Suprapubic skin (tissue), 3 donors: Measurements from ENCODE around the gene LAMA5.

Experiments used
- CTCF ChIP-seq, 2 donors: fragments of 200-600 bp in 1 of 2; fragments of 450-650 bp in 1 of 2; sonication (generic) in 1 of 2; IDR thresholded peaks; one replicate each; pipeline ENCODE4 v1.5.1; 2016 to 2019; ENCODE audit warnings: antibody characterized with exemption in 2 of 2, mild to moderate bottlenecking in 1 of 2, moderate library complexity in 1 of 2
- POLR2A ChIP-seq, 2 donors: fragments of 450-650 bp; IDR thresholded peaks; one replicate each; pipeline ENCODE4 v1.6.1; 2017; ENCODE audit warnings: antibody characterized with exemption in 2 of 2, mild to moderate bottlenecking in 2 of 2, moderate library complexity in 2 of 2

DNA sequence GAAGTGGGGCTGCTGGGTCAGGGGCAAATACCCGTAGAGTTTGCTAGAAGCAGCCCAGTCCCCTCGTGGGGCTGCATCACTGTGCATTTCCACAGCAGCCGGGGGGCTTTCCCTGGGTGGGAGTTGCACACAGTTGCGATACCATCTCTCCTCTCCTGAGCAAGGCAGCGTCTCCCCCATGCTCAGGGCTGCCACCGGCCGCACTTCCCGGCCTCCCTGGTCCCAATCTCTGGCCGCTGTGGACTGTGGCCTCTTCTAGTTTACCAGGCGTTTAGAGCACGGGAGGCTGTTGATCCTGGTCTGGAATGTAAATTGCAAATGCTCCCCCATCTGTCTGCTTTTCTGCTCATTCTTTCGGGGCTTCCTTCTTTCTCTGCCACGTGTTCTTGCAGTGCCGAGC lies 97.7 kb downstream of the LAMA5 start:
- TF ChIP-seq CTCF (IDR thresholded peaks at IDR 0.05) (no peak), POLR2A (IDR thresholded peaks at IDR 0.05) (no peak)
